K562 (cell line): Measurements from ENCODE around the gene PIM3. TPM values are rescaled to one million over a fixed set of nuclear protein-coding genes. Genes with fewer than 3 reads are reported as not detected.
A peak's percentile ranks its signal among the peaks of the same experiment; 100 is the strongest.

Experiments
- ATAC-seq: fragments of 200-7000 bp; cut with Tn5 transposase; 3 replicates; pipeline ENCODE4 v1.9.1; 2020; ENCODE audit warnings: moderate library complexity
- BruUV-seq: library from RNA; stranded (reverse); fragments of 400-500 nt; replicated peaks from 2 replicates; lab custom pipeline; 2021; lab: Mats Ljungman, UMichigan
- CTCF ChIA-PET: fragments of 300-600 bp; formaldehyde crosslinking; extraction: SDS; loops from one replicate; lab custom pipeline; 2021; ENCODE audit warnings: low intra/inter-chr PET ratio; lab: Yijun Ruan, JAX
- POLR2A ChIA-PET: fragments of 300-600, 350-650 bp; sonication (Branson Sonifier 250); formaldehyde crosslinking; extraction: SDS; loops from one replicate; lab custom pipeline; 2021; ENCODE audit warnings: antibody characterized with exemption, inconsistent platforms; lab: Yijun Ruan, JAX
- DNase-seq, 4 experiments: peaks; one replicate each; pipeline versions ENCODE4 v3.0.0 to v3.0.0-alpha.2; 2011 to 2018; ENCODE audit warnings: low spot score in 3 of 4, mixed read lengths in 3 of 4; ENCODE audit errors: extremely low read depth in 1 of 4
- FAIRE-seq: peaks from 2 replicates; lab custom pipeline; 2011; peaks lifted over from hg19 to GRCh38; lab: Jason Lieb, UNC
- H2AFZ ChIP-seq: 2 replicates; pipeline ENCODE4 v1.6.0; 2011; ENCODE audit warnings: low read depth, low read length, control low read depth, inconsistent platforms
- H3K27ac ChIP-seq: fragments of 200-600 bp; 3 replicates; pipeline ENCODE4 v1.8.0; 2011; ENCODE audit warnings: low read depth, mild to moderate bottlenecking, control low read depth, inconsistent platforms, low read length, moderate library complexity, mixed read lengths; ENCODE audit errors: extremely low read depth
- H3K27me3 ChIP-seq, 2 experiments: fragments of 300-600 bp in 1 of 2; 2 replicates in 1 of 2; 3 replicates in 1 of 2; pipeline versions ENCODE4 v1.6.0 to v1.8.0; 2011; ENCODE audit warnings: inconsistent platforms in 2 of 2, low read length in 2 of 2, mild to moderate bottlenecking in 1 of 2, mixed read lengths in 1 of 2, moderate library complexity in 1 of 2; ENCODE audit not compliant: control insufficient read depth in 2 of 2, insufficient read depth in 2 of 2
- H3K36me3 ChIP-seq: fragments of 300-600 bp; 3 replicates; pipeline ENCODE4 v1.8.0; 2011; ENCODE audit warnings: mild to moderate bottlenecking, low read length, inconsistent platforms; ENCODE audit not compliant: control insufficient read depth, insufficient read depth
- H3K4me1 ChIP-seq, 2 experiments: fragments of 200-600 bp in 1 of 2; replicated peaks in 1 of 2; 2 replicates in 1 of 2; 3 replicates in 1 of 2; pipeline versions ENCODE4 v1.5.1 to v1.8.0; 2011; ENCODE audit warnings: inconsistent platforms in 2 of 2, low read length in 2 of 2, mild to moderate bottlenecking in 1 of 2, mixed read lengths in 1 of 2, moderate library complexity in 1 of 2; ENCODE audit not compliant: control insufficient read depth in 2 of 2, insufficient read depth in 2 of 2
- H3K4me2 ChIP-seq: 2 replicates; pipeline ENCODE4 v1.6.1; 2011; ENCODE audit warnings: low read length, control low read depth, inconsistent platforms, mixed read lengths; ENCODE audit not compliant: insufficient read depth
- H3K4me3 ChIP-seq: fragments of 200-600 bp; sonication (generic), shearing (Covaris generic); 2 replicates; pipeline ENCODE4 v1.5.1; 2016; ENCODE audit warnings: control low read depth, inconsistent platforms
- H3K79me2 ChIP-seq: fragments of 200-600 bp; 3 replicates; pipeline ENCODE4 v1.8.0; 2011; ENCODE audit warnings: low read length, inconsistent platforms; ENCODE audit not compliant: control insufficient read depth, insufficient read depth
- H3K9ac ChIP-seq, 2 experiments: 2 replicates each; pipeline versions ENCODE4 v1.6.0 to v1.6.1; 2011; ENCODE audit warnings: low read depth in 2 of 2, low read length in 2 of 2, control low read depth in 1 of 2, inconsistent platforms in 1 of 2, mild to moderate bottlenecking in 1 of 2, mixed read lengths in 1 of 2; ENCODE audit not compliant: insufficient read depth in 1 of 2
- H3K9me1 ChIP-seq: one replicate; pipeline ENCODE4 v1.6.0; 2011; ENCODE audit warnings: inconsistent platforms, mild to moderate bottlenecking, low read length, moderate library complexity; ENCODE audit not compliant: control insufficient read depth, insufficient read depth
- H3K9me3 ChIP-seq: replicated peaks from 2 replicates; pipeline ENCODE4 v1.5.1; 2011; ENCODE audit warnings: low read depth, low read length, inconsistent platforms; ENCODE audit not compliant: control insufficient read depth, insufficient read depth
- H4K20me1 ChIP-seq: replicated peaks from 2 replicates; pipeline ENCODE4 v1.6.1; 2011; ENCODE audit warnings: low read length, inconsistent platforms, mixed read lengths; ENCODE audit not compliant: control insufficient read depth, insufficient read depth
- CTCFL ChIP-seq: IDR thresholded peaks from 2 replicates; pipeline ENCODE4 v1.6.1; 2011; ENCODE audit warnings: borderline replicate concordance, low read depth, mild to moderate bottlenecking, moderate library complexity, low read length; ENCODE audit not compliant: insufficient read depth, poor library complexity, severe bottlenecking
- KAT8 ChIP-seq: fragments of 450-650 bp; IDR thresholded peaks from 2 replicates; pipeline ENCODE4 v1.6.1; 2016; ENCODE audit warnings: low read depth, mild to moderate bottlenecking
- KDM2B ChIP-seq: fragments of 250-450 bp; sonication (Bioruptor Pico); IDR thresholded peaks from 2 replicates; pipeline ENCODE4 v1.8.0; 2021; ENCODE audit warnings: mild to moderate bottlenecking, moderate library complexity
- MYBL2 ChIP-seq, 2 experiments: fragments of 450-650 bp in 1 of 2; sonication (generic) in 1 of 2; formaldehyde crosslinking in 1 of 2; IDR thresholded peaks; 2 replicates each; pipeline versions ENCODE4 v1.6.1 to v1.8.1; 2017 to 2022; ENCODE audit warnings: borderline replicate concordance in 1 of 2, inconsistent platforms in 1 of 2, low read depth in 1 of 2, mild to moderate bottlenecking in 1 of 2, missing genetic modification reagents in 1 of 2, moderate library complexity in 1 of 2
- MYNN ChIP-seq, 2 experiments: sonication (generic); formaldehyde crosslinking in 1 of 2; IDR thresholded peaks; 2 replicates each; pipeline versions ENCODE4 v1.5.0 to v1.6.1; 2016 to 2020; ENCODE audit warnings: antibody characterized with exemption in 1 of 2, missing genetic modification reagents in 1 of 2
- ZBTB43 ChIP-seq: sonication (generic); formaldehyde crosslinking; IDR thresholded peaks from 2 replicates; pipeline ENCODE4 v1.8.0; 2023; ENCODE audit warnings: mild to moderate bottlenecking, missing genetic modification reagents
- ZNF280A ChIP-seq: fragments of 450-650 bp; IDR thresholded peaks from 2 replicates; pipeline ENCODE4 v1.6.1; 2018; ENCODE audit warnings: mild to moderate bottlenecking, low read depth; ENCODE audit not compliant: partially characterized antibody
- WGBS: fragments of 100-300 bp; shearing (Covaris generic); methylation state at CpG from one replicate; pipeline ENCODE4 v1.1.6; 2016; ENCODE audit warnings: low coverage, mixed read lengths; ENCODE audit not compliant: insufficient coverage; ENCODE audit errors: missing lambda C conversion rate; 5-methylcytosine and 5-hydroxymethylcytosine counted together
- in situ Hi-C: fragments of 300-500 bp; cut with MboI; formaldehyde crosslinking; loops from 4 replicates; pipeline ENCODE4 v1.15.0; 2018; ENCODE audit warnings: inconsistent platforms, mixed read lengths
- intact Hi-C: fragments of 100-400 bp; cut with micrococcal nuclease; formaldehyde crosslinking; loops from 2 replicates; pipeline ENCODE4 v1.14.2; 2022
- polyA plus RNA-seq, 8 experiments: library from polyadenylated mRNA; depleted of rRNA in 4 of 8; stranded (reverse) in 5 of 8; unstranded in 3 of 8; fragments of >200 nt; fragmentation: Nextera tagmentation in 2 of 8; fragmentation: Illumina TruSeq in 1 of 8; extraction: Ambion mirVana in 2 of 8; extraction: Trizol in 1 of 8; gene quantifications; 2 replicates each; pipeline versions ENCODE4 v1.2.1 to v1.2.3, GENCODE V29; 2011 to 2014; ENCODE audit warnings: inconsistent platforms in 1 of 8, missing spikeins in 1 of 8
- total RNA-seq, 7 experiments: library from RNA; depleted of rRNA in 6 of 7; stranded (reverse); fragments of >200 nt in 6 of 7; fragmentation: Illumina TruSeq in 2 of 7; extraction: Trizol in 2 of 7; gene quantifications; 2 replicates each; pipeline versions ENCODE4 v1.2.1 to v1.2.3, GENCODE V29; 2011 to 2021; ENCODE audit warnings: low replicate concordance in 1 of 7

PIM3 gene
- total and polyA plus RNA-seq, 9 of the 15 experiments (the other 6 are each of a cell fraction or from before 2014, with no cell fraction given): 0.24 to 40.5 (median 5.3) TPM

GRCh38 chr22:49997932-49998717, 37.6 kb downstream of the PIM3 start (continued):
- no peak for TF ChIP-seq KDM2B (CRISPR knock-in tag)
- no peak for TF ChIP-seq KAT8
- no peak for TF ChIP-seq CTCFL
- TF ChIP-seq MYNN (IDR thresholded peaks at IDR 0.05): peak; percentile 89
- no peak for TF ChIP-seq MYNN (CRISPR knock-in tag; IDR thresholded peaks at IDR 0.05)
- no peak for TF ChIP-seq MYBL2 (IDR thresholded peaks at IDR 0.05; ENCODE audit: low read depth)
- no peak for TF ChIP-seq MYBL2 (CRISPR knock-in tag; IDR thresholded peaks at IDR 0.05; ENCODE audit: borderline replicate concordance)

- no peak for ATAC-seq
- in situ Hi-C loops: no loop called here
- TF ChIP-seq ZBTB43 (CRISPR knock-in tag) (peak; percentile 85; the same call in 1 of the 2 replicates), ZNF280A (no peak)
- Histone ChIP-seq H3K27me3 (no peaks in the 10 kb centered on the region), H4K20me1 (no peaks in the 10 kb centered on the region), H3K4me3 (no peak overlapping the region), H3K79me2 (no peaks in the 10 kb centered on the region), H3K9me1 (no peaks in the 10 kb centered on the region), H2AFZ (no peak overlapping the region), H3K9ac (peak overlapping the region in 1 of 2 experiments; percentile 94; a peak in 1 of 4 replicates), H3K4me2 (peak overlapping the region; percentile 85), H3K9me3 (no peaks in the 10 kb centered on the region), H3K4me1 (peaks cover 0 to 77% of the 10 kb centered on the region in 2 experiments; a peak in 3 of 5 replicates), H3K27ac (no peak overlapping the region), H3K36me3 (no peaks in the 10 kb centered on the region)
- WGBS: 39% methylated on average over 5 of the region's 14 CpGs
- CTCF ChIA-PET: no interaction called here
- FAIRE-seq: no peak
- no peak for DNase-seq
- intact Hi-C loops: no loop called here
- POLR2A ChIA-PET: no interaction called here
- no TSS peak for BruUV-seq
Measured at GRCh38 chr22:49998718-49999062, 38.1 kb downstream of the PIM3 start.
